ENCODE measurements around the gene ZCCHC24.

GRCh38 chr10:79407423-79407796 lies 38.0 kb downstream of the ZCCHC24 start:
- TF ChIP-seq CTCF (conservative IDR thresholded peaks at IDR 0.05; ENCODE audit: low read length) (no peak), EZH2phosphoT487 (IDR thresholded peaks at IDR 0.05; ENCODE audit: borderline replicate concordance, low read depth, low read length) (no peak)

All from OCI-LY7 (cell line).